GM12878 (cell line): ENCODE data around the gene CETP. TPM values are rescaled to one million over a fixed set of nuclear protein-coding genes. Genes with fewer than 3 reads are reported as not detected.

Experiments used
- ESRRA ChIP-seq: IDR thresholded peaks from 2 replicates; pipeline ENCODE4 v1.6.1; 2012; ENCODE audit warnings: mild to moderate bottlenecking, low read length, improper control_type of control experiment
- LARP7 ChIP-seq: fragments of 450-650 bp; IDR thresholded peaks from 2 replicates; pipeline ENCODE4 v1.6.1; 2017; ENCODE audit warnings: mild to moderate bottlenecking
- MEF2A ChIP-seq: IDR thresholded peaks from 2 replicates; pipeline ENCODE4 v1.6.1; 2011; ENCODE audit warnings: low read depth, mild to moderate bottlenecking, low read length, moderate library complexity; ENCODE audit not compliant: insufficient read depth
- MEF2B ChIP-seq: fragments of 450-650 bp; IDR thresholded peaks from 2 replicates; pipeline ENCODE4 v1.6.1; 2018; ENCODE audit warnings: mild to moderate bottlenecking, moderate library complexity; ENCODE audit not compliant: partially characterized antibody, poor library complexity, severe bottlenecking
- RUNX3 ChIP-seq: IDR thresholded peaks from 2 replicates; pipeline ENCODE4 v1.6.1; 2012; ENCODE audit warnings: low read length, inconsistent platforms
- SKIL ChIP-seq: fragments of 450-650 bp; IDR thresholded peaks from 2 replicates; pipeline ENCODE4 v1.6.1; 2017; ENCODE audit warnings: mild to moderate bottlenecking, low read depth, inconsistent platforms; ENCODE audit not compliant: poor library complexity, severe bottlenecking
- SMAD1 ChIP-seq: fragments of 450-650 bp; IDR thresholded peaks from 2 replicates; pipeline ENCODE4 v1.6.1; 2018; ENCODE audit warnings: mild to moderate bottlenecking, low read depth; ENCODE audit not compliant: partially characterized antibody
- SP1 ChIP-seq: IDR thresholded peaks from one replicate; pipeline ENCODE4 v1.6.1; 2011; ENCODE audit warnings: low read depth, low read length
- SREBF1 ChIP-seq: IDR thresholded peaks from 2 replicates; pipeline ENCODE4 v1.6.1; 2012; ENCODE audit warnings: mild to moderate bottlenecking, low read length
- TCF12 ChIP-seq: IDR thresholded peaks from 2 replicates; pipeline ENCODE4 v1.6.1; 2011; ENCODE audit warnings: low read depth, mild to moderate bottlenecking, low read length
- TCF3 ChIP-seq: IDR thresholded peaks from 2 replicates; pipeline ENCODE4 v1.6.1; 2012; ENCODE audit warnings: low read depth, mild to moderate bottlenecking, low read length, borderline replicate concordance; ENCODE audit not compliant: insufficient read depth
- YY1 ChIP-seq: IDR thresholded peaks from 2 replicates; pipeline ENCODE4 v1.6.1; 2011; ENCODE audit warnings: low read depth, mild to moderate bottlenecking, low read length
- ZBTB33 ChIP-seq: fragments of 450-650 bp; IDR thresholded peaks from 2 replicates; pipeline ENCODE4 v1.6.1; 2017; ENCODE audit warnings: mild to moderate bottlenecking
- polyA plus RNA-seq, 11 experiments: library from polyadenylated mRNA; depleted of rRNA in 4 of 11; unstranded in 6 of 11; stranded (reverse) in 5 of 11; fragments of >200 nt; fragmentation: Nextera tagmentation in 4 of 11; fragmentation: Illumina TruSeq in 1 of 11; extraction: Ambion mirVana in 4 of 11; extraction: Trizol in 1 of 11; gene quantifications; 1 replicate in 1 of 11; 2 replicates in 10 of 11; pipeline versions ENCODE4 v1.2.1 to v1.2.3, GENCODE V29; 2011 to 2016; ENCODE audit warnings: inconsistent platforms in 2 of 11, missing spikeins in 2 of 11, low read depth in 1 of 11
- total RNA-seq, 4 experiments: library from RNA; depleted of rRNA in 3 of 4; stranded (reverse); fragments of >200 nt in 3 of 4; fragmentation: Illumina TruSeq in 1 of 4; extraction: Trizol in 1 of 4; gene quantifications; 2 replicates each; pipeline versions ENCODE4 v1.2.1 to v1.2.3, GENCODE V29; 2013 to 2021
- TF ChIP-seq, protein P1 (sequence below): IDR thresholded peaks from 2 replicates; pipeline ENCODE4 v1.6.1; 2012; ENCODE audit warnings: improper control_type of control experiment, low read depth, low read length; ENCODE audit not compliant: insufficient replicate concordance
- TF ChIP-seq, protein P2 (sequence below): fragments of 450-650 bp; IDR thresholded peaks from 2 replicates; pipeline ENCODE4 v1.6.1; 2017; ENCODE audit warnings: mild to moderate bottlenecking, moderate library complexity

CETP gene
- total and polyA plus RNA-seq, 10 of the 15 experiments (the other 5 are each of a cell fraction or from before 2014, with no cell fraction given) = 1.2 to 6.4 (median 2.1) TPM

DNA sequence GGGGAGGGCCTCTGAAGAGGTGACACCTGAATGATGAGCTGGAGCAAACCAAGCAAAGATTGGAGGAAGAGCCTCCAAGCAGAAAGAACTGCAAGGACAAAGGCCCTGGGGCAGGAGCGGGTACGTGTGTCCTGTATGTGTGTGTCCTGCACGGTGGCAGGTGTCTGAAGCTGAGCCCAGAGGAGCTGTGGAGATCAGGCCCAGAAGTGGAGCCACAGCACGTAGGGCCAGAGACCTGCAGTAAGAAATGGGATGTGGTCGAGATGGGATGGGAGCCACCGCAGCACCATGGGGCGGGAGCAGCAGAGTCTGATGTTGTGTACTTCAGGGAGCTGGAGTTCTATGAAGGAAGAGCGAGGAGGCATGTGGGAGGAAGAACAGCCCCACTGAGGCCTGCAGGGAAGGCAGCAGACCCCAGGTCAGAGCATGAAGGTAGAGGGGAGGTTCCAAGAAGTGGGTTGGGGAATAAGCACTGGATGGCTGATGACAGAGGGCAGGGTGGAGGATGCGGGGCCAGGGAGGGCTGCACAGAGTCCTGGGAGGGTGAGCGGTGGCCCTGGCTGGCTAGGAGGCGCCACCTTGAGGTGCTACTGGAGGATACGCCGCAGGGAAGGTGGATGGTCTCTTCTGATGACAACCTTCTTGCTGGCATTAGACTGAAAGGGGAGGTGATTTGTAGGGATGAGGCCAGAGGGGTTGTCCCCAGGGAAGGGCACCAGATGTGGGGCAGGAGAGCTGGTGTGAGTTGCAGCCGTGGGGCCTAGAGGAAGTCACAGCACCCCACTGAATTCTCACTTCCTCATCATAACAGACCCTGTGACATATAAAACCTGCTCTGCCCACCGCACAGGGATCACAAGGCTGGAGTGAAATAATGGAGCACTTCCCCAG is 10.6 kb upstream of the CETP start (continued):
- TF ChIP-seq, protein P1, sequence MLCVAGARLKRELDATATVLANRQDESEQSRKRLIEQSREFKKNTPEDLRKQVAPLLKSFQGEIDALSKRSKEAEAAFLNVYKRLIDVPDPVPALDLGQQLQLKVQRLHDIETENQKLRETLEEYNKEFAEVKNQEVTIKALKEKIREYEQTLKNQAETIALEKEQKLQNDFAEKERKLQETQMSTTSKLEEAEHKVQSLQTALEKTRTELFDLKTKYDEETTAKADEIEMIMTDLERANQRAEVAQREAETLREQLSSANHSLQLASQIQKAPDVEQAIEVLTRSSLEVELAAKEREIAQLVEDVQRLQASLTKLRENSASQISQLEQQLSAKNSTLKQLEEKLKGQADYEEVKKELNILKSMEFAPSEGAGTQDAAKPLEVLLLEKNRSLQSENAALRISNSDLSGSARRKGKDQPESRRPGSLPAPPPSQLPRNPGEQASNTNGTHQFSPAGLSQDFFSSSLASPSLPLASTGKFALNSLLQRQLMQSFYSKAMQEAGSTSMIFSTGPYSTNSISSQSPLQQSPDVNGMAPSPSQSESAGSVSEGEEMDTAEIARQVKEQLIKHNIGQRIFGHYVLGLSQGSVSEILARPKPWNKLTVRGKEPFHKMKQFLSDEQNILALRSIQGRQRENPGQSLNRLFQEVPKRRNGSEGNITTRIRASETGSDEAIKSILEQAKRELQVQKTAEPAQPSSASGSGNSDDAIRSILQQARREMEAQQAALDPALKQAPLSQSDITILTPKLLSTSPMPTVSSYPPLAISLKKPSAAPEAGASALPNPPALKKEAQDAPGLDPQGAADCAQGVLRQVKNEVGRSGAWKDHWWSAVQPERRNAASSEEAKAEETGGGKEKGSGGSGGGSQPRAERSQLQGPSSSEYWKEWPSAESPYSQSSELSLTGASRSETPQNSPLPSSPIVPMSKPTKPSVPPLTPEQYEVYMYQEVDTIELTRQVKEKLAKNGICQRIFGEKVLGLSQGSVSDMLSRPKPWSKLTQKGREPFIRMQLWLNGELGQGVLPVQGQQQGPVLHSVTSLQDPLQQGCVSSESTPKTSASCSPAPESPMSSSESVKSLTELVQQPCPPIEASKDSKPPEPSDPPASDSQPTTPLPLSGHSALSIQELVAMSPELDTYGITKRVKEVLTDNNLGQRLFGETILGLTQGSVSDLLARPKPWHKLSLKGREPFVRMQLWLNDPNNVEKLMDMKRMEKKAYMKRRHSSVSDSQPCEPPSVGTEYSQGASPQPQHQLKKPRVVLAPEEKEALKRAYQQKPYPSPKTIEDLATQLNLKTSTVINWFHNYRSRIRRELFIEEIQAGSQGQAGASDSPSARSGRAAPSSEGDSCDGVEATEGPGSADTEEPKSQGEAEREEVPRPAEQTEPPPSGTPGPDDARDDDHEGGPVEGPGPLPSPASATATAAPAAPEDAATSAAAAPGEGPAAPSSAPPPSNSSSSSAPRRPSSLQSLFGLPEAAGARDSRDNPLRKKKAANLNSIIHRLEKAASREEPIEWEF = no peak
- TF ChIP-seq TCF3 = no peak
- peak; percentile 33; the same call in 1 of the 2 replicates for TF ChIP-seq YY1
- no peak for TF ChIP-seq SREBF1
- TF ChIP-seq MEF2A = no peak
- TF ChIP-seq ZBTB33 = no peak
- peak; percentile 91 for TF ChIP-seq MEF2B
- no peak for TF ChIP-seq ESRRA
- peak; percentile 42 for TF ChIP-seq SP1
- TF ChIP-seq RUNX3 = peak; percentile 44
- TF ChIP-seq SMAD1 = peak; percentile 28
- 0 out of 2 replicates have a peak, but pooled peaks have one; percentile 57 for TF ChIP-seq LARP7
- no peak for TF ChIP-seq SKIL
- TF ChIP-seq, protein P2, sequence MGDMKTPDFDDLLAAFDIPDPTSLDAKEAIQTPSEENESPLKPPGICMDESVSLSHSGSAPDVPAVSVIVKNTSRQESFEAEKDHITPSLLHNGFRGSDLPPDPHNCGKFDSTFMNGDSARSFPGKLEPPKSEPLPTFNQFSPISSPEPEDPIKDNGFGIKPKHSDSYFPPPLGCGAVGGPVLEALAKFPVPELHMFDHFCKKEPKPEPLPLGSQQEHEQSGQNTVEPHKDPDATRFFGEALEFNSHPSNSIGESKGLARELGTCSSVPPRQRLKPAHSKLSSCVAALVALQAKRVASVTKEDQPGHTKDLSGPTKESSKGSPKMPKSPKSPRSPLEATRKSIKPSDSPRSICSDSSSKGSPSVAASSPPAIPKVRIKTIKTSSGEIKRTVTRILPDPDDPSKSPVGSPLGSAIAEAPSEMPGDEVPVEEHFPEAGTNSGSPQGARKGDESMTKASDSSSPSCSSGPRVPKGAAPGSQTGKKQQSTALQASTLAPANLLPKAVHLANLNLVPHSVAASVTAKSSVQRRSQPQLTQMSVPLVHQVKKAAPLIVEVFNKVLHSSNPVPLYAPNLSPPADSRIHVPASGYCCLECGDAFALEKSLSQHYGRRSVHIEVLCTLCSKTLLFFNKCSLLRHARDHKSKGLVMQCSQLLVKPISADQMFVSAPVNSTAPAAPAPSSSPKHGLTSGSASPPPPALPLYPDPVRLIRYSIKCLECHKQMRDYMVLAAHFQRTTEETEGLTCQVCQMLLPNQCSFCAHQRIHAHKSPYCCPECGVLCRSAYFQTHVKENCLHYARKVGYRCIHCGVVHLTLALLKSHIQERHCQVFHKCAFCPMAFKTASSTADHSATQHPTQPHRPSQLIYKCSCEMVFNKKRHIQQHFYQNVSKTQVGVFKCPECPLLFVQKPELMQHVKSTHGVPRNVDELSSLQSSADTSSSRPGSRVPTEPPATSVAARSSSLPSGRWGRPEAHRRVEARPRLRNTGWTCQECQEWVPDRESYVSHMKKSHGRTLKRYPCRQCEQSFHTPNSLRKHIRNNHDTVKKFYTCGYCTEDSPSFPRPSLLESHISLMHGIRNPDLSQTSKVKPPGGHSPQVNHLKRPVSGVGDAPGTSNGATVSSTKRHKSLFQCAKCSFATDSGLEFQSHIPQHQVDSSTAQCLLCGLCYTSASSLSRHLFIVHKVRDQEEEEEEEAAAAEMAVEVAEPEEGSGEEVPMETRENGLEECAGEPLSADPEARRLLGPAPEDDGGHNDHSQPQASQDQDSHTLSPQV = no peak
- peak; percentile 73; the same call in 1 of the 2 replicates for TF ChIP-seq TCF12
